Body of pancreas (tissue), 4 donors: ENCODE measurements around the gene PHF23. TPM values are rescaled to one million over a fixed set of nuclear protein-coding genes. Genes with fewer than 3 reads are reported as not detected.
A peak's percentile ranks its signal among the peaks of the same experiment; 100 is the strongest.

ENCODE experiments used
- ATAC-seq: fragments of 150-250 bp; one replicate; pipeline ENCODE4 v1.9.1; 2016
- DNase-seq, 4 donors: peaks; one replicate each; pipeline ENCODE4 v3.0.0-alpha.2; 2019
- H3K27ac ChIP-seq, 4 donors: fragments of 200-600 bp; sonication (generic); 1 replicate in 3 of 4; 2 replicates in 1 of 4; pipeline versions ENCODE4 v1.5.1 to v1.6.1; 2016 to 2019; ENCODE audit warnings: mild to moderate bottlenecking in 1 of 4, mixed read lengths in 1 of 4, moderate library complexity in 1 of 4
- H3K27me3 ChIP-seq, 2 donors: fragments of 200-600 bp; sonication (generic); one replicate each; pipeline ENCODE4 v1.6.0; 2016; ENCODE audit warnings: mild to moderate bottlenecking in 1 of 2
- H3K36me3 ChIP-seq, 2 donors: fragments of 200-600 bp; sonication (generic); replicated peaks in 1 of 2; 2 replicates each; pipeline ENCODE4 v1.5.1; 2016; ENCODE audit warnings: low read depth in 2 of 2; ENCODE audit not compliant: insufficient read depth in 1 of 2
- H3K4me1 ChIP-seq: fragments of 200-600 bp; sonication (generic); one replicate; pipeline ENCODE4 v1.6.0; 2016
- H3K4me3 ChIP-seq, 2 donors: fragments of 200-600 bp; sonication (generic); 1 replicate in 1 of 2; 2 replicates in 1 of 2; pipeline ENCODE4 v1.5.1; 2016 to 2019
- H3K9me3 ChIP-seq, 3 donors: fragments of 200-600 bp; sonication (generic); 1 replicate in 2 of 3; 2 replicates in 1 of 3; pipeline ENCODE4 v1.5.1; 2016
- POLR2A ChIP-seq, 3 donors: fragments of 450-650 bp; IDR thresholded peaks; one replicate each; pipeline ENCODE4 v1.6.1; 2016; ENCODE audit warnings: antibody characterized with exemption in 3 of 3, mild to moderate bottlenecking in 2 of 3
- WGBS, 2 donors: methylation state at CpG; one replicate each; pipeline ENCODE4 v1.1.5; 2017; 5-methylcytosine and 5-hydroxymethylcytosine counted together
- intact Hi-C: fragments of 100-400 bp; cut with DNase I; formaldehyde crosslinking; loops from one replicate; pipeline ENCODE4 v1.15.1; 2023
- total RNA-seq, 2 donors: library from RNA; depleted of rRNA; stranded (reverse); fragments of >200 nt; gene quantifications; one replicate each; pipeline ENCODE4 v1.1.0, GENCODE V29; 2016
- TF ChIP-seq, protein P1 (sequence below), 7 experiments: fragments of 450-650 bp in 4 of 7; fragments of 200-600 bp in 3 of 7; sonication (generic) in 3 of 7; IDR thresholded peaks; one replicate each; pipeline ENCODE4 v1.5.1; 2016 to 2019; ENCODE audit warnings: antibody characterized with exemption in 7 of 7

PHF23 gene
- total RNA-seq, 2 donors from 2014 or later: 11.9 to 15.8 TPM

- peaks cover 76% of the 10 kb centered on the region for H3K4me1 ChIP-seq
- WGBS, 2 donors: 16 to 21% methylated on average over 12 of the region's 12 CpGs
- intact Hi-C loops: no loop called here
- ATAC-seq (no peak), DNase-seq (peak in 1 of 4 donors; percentile 12)
- H3K36me3 ChIP-seq: peaks cover 0 to 18% of the 10 kb centered on the region in 2 donors
- H3K4me3 ChIP-seq: peak overlapping the region; percentile 75 to 100
- peak overlapping the region; percentile 99 to 100 (median 100) for H3K27ac ChIP-seq
- no peaks in the 10 kb centered on the region for H3K27me3 ChIP-seq
- H3K9me3 ChIP-seq: no peaks in the 10 kb centered on the region
- TF ChIP-seq POLR2A (IDR thresholded peaks at IDR 0.05): no peak
- TF ChIP-seq, protein P1, sequence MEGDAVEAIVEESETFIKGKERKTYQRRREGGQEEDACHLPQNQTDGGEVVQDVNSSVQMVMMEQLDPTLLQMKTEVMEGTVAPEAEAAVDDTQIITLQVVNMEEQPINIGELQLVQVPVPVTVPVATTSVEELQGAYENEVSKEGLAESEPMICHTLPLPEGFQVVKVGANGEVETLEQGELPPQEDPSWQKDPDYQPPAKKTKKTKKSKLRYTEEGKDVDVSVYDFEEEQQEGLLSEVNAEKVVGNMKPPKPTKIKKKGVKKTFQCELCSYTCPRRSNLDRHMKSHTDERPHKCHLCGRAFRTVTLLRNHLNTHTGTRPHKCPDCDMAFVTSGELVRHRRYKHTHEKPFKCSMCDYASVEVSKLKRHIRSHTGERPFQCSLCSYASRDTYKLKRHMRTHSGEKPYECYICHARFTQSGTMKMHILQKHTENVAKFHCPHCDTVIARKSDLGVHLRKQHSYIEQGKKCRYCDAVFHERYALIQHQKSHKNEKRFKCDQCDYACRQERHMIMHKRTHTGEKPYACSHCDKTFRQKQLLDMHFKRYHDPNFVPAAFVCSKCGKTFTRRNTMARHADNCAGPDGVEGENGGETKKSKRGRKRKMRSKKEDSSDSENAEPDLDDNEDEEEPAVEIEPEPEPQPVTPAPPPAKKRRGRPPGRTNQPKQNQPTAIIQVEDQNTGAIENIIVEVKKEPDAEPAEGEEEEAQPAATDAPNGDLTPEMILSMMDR (IDR thresholded peaks at IDR 0.05): no peak
Measured at GRCh38 chr17:7219229-7219811, 19.9 kb downstream of the PHF23 start.

GRCh38 chr17:7218758-7219157 lies 20.5 kb downstream of the PHF23 start:
- DNase-seq: no peak

DNA sequence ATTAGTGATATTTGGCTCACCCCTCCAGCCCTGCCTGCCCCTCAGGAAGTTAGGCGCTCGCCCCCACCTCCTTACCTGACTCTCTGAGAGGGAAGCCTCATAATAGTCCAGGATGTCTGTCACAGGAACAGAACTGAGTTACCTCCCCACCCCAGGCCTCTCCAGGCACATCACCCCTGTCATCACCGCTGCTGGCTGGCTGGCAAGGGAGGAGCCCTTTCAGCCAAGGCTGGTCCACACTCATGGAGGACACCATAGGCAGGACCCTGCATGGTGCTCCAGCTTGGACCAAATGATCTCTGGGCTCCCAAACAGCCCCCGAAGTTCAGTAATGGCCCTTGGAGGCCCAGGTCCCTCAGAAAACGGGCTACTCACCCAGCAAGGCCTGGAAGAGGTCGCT lies 21.1 kb downstream of the PHF23 start:
- H3K9me3 ChIP-seq: no peaks in the 10 kb centered on the region
- TF ChIP-seq, protein P1 (IDR thresholded peaks at IDR 0.05): no peak
- TF ChIP-seq POLR2A (IDR thresholded peaks at IDR 0.05): no peak
- H3K27ac ChIP-seq: no peak overlapping the region
- 63 to 73% methylated on average over 2 to 5 of the region's 6 CpGs for WGBS, 2 donors
- no peak for ATAC-seq
- H3K27me3 ChIP-seq: no peaks in the 10 kb centered on the region
- DNase-seq: no peak
- H3K4me3 ChIP-seq: no peak overlapping the region
- H3K4me1 ChIP-seq: peaks cover 74% of the 10 kb centered on the region
- H3K36me3 ChIP-seq: peaks cover 0 to 7% of the 10 kb centered on the region in 2 donors
- intact Hi-C loops: no loop called here

More at GRCh38 chr17:7218758-7219157, 20.5 kb downstream of the PHF23 start:
- Histone ChIP-seq H3K4me3 (no peak overlapping the region), H3K9me3 (no peaks in the 10 kb centered on the region), H3K4me1 (peaks cover 77% of the 10 kb centered on the region), H3K27ac (peak overlapping the region in 2 of 4 donors; percentile 99 to 100), H3K27me3 (no peaks in the 10 kb centered on the region), H3K36me3 (peaks cover 0 to 12% of the 10 kb centered on the region in 2 donors)
- intact Hi-C loops: no loop called here
- 55 to 69% methylated on average over 5 to 6 of the region's 6 CpGs for WGBS, 2 donors
- ATAC-seq: no peak
- TF ChIP-seq, protein P1 (IDR thresholded peaks at IDR 0.05): no peak
- TF ChIP-seq POLR2A (IDR thresholded peaks at IDR 0.05): no peak

DNA sequence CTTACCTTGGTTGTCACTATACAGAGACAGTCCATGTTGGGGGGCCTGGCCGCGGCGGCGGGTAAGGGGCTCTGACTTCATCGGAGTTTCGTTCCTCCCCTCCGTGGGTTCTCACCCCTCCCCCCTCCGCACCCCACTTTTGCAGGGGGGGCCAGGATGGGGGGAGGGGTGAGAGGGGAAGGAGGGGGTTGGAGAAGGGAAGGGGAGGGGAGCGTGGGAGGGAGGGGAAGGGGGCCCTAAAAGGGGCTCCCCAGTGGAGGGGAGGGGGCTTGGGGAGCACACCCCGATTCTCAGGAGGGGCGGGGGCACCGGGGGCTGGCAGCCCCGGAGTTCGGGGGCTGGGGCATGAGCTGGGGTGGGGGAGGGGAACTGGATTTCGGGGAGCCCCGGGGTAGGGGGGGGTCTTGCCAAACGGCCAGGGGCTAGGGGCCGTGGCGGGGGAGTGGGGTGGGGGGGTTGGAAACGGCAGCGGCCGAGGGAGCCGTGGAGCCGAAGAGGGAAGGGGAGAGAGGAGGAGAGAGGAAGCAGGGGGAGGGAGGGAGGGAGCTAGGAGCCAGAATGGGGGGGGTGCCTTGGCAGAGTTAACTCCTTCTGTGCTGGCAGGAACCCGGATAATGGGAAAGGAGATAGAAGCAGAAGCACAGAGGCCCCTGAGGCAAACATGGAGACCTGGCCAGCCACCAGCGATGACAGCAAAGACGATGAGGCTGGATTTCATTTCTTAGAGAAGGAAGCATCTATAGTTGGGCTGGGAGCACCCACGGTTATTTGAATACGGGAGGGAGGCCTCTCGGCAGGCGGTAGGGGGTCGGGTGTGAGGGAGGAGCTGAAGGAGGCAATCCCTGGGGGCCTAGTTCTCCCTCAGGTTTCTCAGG lies 21.9 kb downstream of the PHF23 start:
- peak overlapping the region in 3 of 4 donors; percentile 37 to 53 (median 39) for H3K27ac ChIP-seq
- peaks cover 66% of the 10 kb centered on the region for H3K4me1 ChIP-seq
- intact Hi-C loops: no loop called here
- H3K27me3 ChIP-seq: no peaks in the 10 kb centered on the region
- ATAC-seq (no peak), DNase-seq (peak in 3 of 4 donors; percentile 52 to 64 (median 63))
- 7 to 12% methylated on average over 22 to 27 of the region's 32 CpGs for WGBS, 2 donors
- no peaks in the 10 kb centered on the region for H3K36me3 ChIP-seq
- TF ChIP-seq, protein P1 (IDR thresholded peaks at IDR 0.05): no peak
- no peak for TF ChIP-seq POLR2A (IDR thresholded peaks at IDR 0.05)
- no peak overlapping the region for H3K4me3 ChIP-seq
- H3K9me3 ChIP-seq: no peaks in the 10 kb centered on the region
